ENCODE data around the gene CHRFAM7A.
"Not testable (repeated sequence)": the region's sequence is repeated elsewhere in the genome, so short reads cannot be mapped to it uniquely, and the experiment has no call there.

CHRFAM7A gene

GRCh38 chr15:30392766-30393663 lies at the start of gene CHRFAM7A:
Gene CHRFAM7A, minus strand, starts transcription at chr15:30393540. Its CDS starts 10,189 bp downstream, at chr15:30383351.
- not testable (repeated sequence) for DNase-seq (ENCODE audit: low spot score)

GRCh38 chr15:30438348-30438747 lies 45.0 kb upstream of the CHRFAM7A start:
- not testable (repeated sequence) for DNase-seq (ENCODE audit: low spot score)

- DNase-seq (ENCODE audit: low spot score) = not testable (repeated sequence)
Observed at GRCh38 chr15:30435878-30436277, 42.5 kb upstream of the CHRFAM7A start.

- DNase-seq (ENCODE audit: low spot score) = not testable (repeated sequence)
Observed at GRCh38 chr15:30420723-30421122, 27.4 kb upstream of the CHRFAM7A start.

GRCh38 chr15:30414160-30414559 lies 20.8 kb upstream of the CHRFAM7A start, which contains the start of gene GOLGA8R:
Gene GOLGA8R, minus strand, starts transcription at chr15:30414260. Its CDS starts 98 bp downstream, at chr15:30414162.
- DNase-seq (ENCODE audit: low spot score) = not testable (repeated sequence)

GRCh38 chr15:30407636-30408035 lies 14.3 kb upstream of the CHRFAM7A start:
- DNase-seq (ENCODE audit: low spot score) = not testable (repeated sequence)

GRCh38 chr15:30398988-30399387 lies 5.6 kb upstream of the CHRFAM7A start:
- not testable (repeated sequence) for DNase-seq (ENCODE audit: low spot score)

GRCh38 chr15:30393664-30393991 lies 288 bp upstream of the CHRFAM7A start:
- DNase-seq (ENCODE audit: low spot score) = not testable (repeated sequence)

GRCh38 chr15:30386318-30386887 lies 6.9 kb downstream of the CHRFAM7A start:
- not testable (repeated sequence) for DNase-seq (ENCODE audit: low spot score)

GRCh38 chr15:30377082-30377413 lies 16.3 kb downstream of the CHRFAM7A start:
- DNase-seq (ENCODE audit: low spot score) = not testable (repeated sequence)

GRCh38 chr15:30376375-30377081 lies 16.8 kb downstream of the CHRFAM7A start:
- DNase-seq (ENCODE audit: low spot score) = not testable (repeated sequence)

GRCh38 chr15:30375872-30376271 lies 17.5 kb downstream of the CHRFAM7A start:
- DNase-seq (ENCODE audit: low spot score) = not testable (repeated sequence)

GRCh38 chr15:30374862-30375261 lies 18.5 kb downstream of the CHRFAM7A start:
- not testable (repeated sequence) for DNase-seq (ENCODE audit: low spot score)

GRCh38 chr15:30368271-30368670 lies 25.1 kb downstream of the CHRFAM7A start:
- not testable (repeated sequence) for DNase-seq (ENCODE audit: low spot score)

- DNase-seq (ENCODE audit: low spot score) = not testable (repeated sequence)
Observed at GRCh38 chr15:30367246-30367645, 26.1 kb downstream of the CHRFAM7A start.

GRCh38 chr15:30361404-30361803 lies 31.9 kb downstream of the CHRFAM7A start:
- not testable (repeated sequence) for DNase-seq (ENCODE audit: low spot score)

- not testable (repeated sequence) for DNase-seq (ENCODE audit: low spot score)
Observed at GRCh38 chr15:30360990-30361389, 32.4 kb downstream of the CHRFAM7A start.

GRCh38 chr15:30355043-30355442 lies 38.3 kb downstream of the CHRFAM7A start:
- DNase-seq (ENCODE audit: low spot score) = not testable (repeated sequence)

GRCh38 chr15:30349803-30350202 lies 43.5 kb downstream of the CHRFAM7A start:
- DNase-seq (ENCODE audit: low spot score) = not testable (repeated sequence)

GRCh38 chr15:30336584-30336983 lies 56.8 kb downstream of the CHRFAM7A start:
- not testable (repeated sequence) for DNase-seq (ENCODE audit: low spot score)

- not testable (repeated sequence) for DNase-seq (ENCODE audit: low spot score)
Observed at GRCh38 chr15:30334152-30334551, 59.2 kb downstream of the CHRFAM7A start.

GRCh38 chr15:30326145-30326544 lies 67.2 kb downstream of the CHRFAM7A start:
- DNase-seq (ENCODE audit: low spot score) = not testable (repeated sequence)

All from germinal center (tissue), 1 donor.